Keratinocyte (primary cell): ENCODE results near the gene C2. TPM values are rescaled to one million over a fixed set of nuclear protein-coding genes. Genes with fewer than 3 reads are reported as not detected.

Experiments used
- DNase-seq: peaks from one replicate; pipeline ENCODE4 v3.0.0-alpha.2; 2011; ENCODE audit warnings: low read depth, missing footprints, low spot score
- FAIRE-seq: peaks from 2 replicates; lab custom pipeline; 2011; peaks lifted over from hg19 to GRCh38; lab: Jason Lieb, UNC
- H2AFZ ChIP-seq: 2 replicates; pipeline ENCODE4 v1.6.0; 2012; ENCODE audit warnings: low read length, control low read depth, inconsistent platforms; ENCODE audit not compliant: control insufficient read depth
- H3K27ac ChIP-seq: 2 replicates; pipeline ENCODE4 v1.5.1; 2011; ENCODE audit warnings: low read length; ENCODE audit not compliant: control insufficient read depth, insufficient read depth
- H3K27me3 ChIP-seq: 3 replicates; pipeline ENCODE4 v1.6.0; 2011; ENCODE audit warnings: low read length; ENCODE audit not compliant: control insufficient read depth, insufficient read depth; ENCODE audit errors: extremely low read depth
- H3K36me3 ChIP-seq, 2 experiments: 2 replicates in 1 of 2; 3 replicates in 1 of 2; pipeline ENCODE4 v1.5.1; 2011; ENCODE audit warnings: low read length in 2 of 2, mild to moderate bottlenecking in 1 of 2; ENCODE audit not compliant: control insufficient read depth in 2 of 2, insufficient read depth in 2 of 2; ENCODE audit errors: extremely low read depth in 1 of 2
- H3K4me1 ChIP-seq: 3 replicates; pipeline ENCODE4 v1.5.1; 2011; ENCODE audit warnings: low read length; ENCODE audit not compliant: control insufficient read depth, insufficient read depth; ENCODE audit errors: extremely low read depth
- H3K4me2 ChIP-seq: 3 replicates; pipeline ENCODE4 v1.6.0; 2011; ENCODE audit warnings: low read depth, low read length; ENCODE audit not compliant: control insufficient read depth, insufficient read depth; ENCODE audit errors: extremely low read depth
- H3K4me3 ChIP-seq, 3 experiments: fragments of 200-600 bp in 1 of 3; sonication (generic) in 1 of 3; 2 replicates in 2 of 3; 3 replicates in 1 of 3; pipeline ENCODE4 v1.5.1; 2011 to 2016; ENCODE audit warnings: low read length in 3 of 3, mild to moderate bottlenecking in 3 of 3, control low read depth in 2 of 3, inconsistent platforms in 1 of 3, low read depth in 1 of 3, mixed read lengths in 1 of 3, mixed run types in 1 of 3, moderate library complexity in 1 of 3; ENCODE audit not compliant: control insufficient read depth in 2 of 3, insufficient read depth in 2 of 3; ENCODE audit errors: extremely low read depth in 1 of 3
- H3K79me2 ChIP-seq: 2 replicates; pipeline ENCODE4 v1.6.0; 2012; ENCODE audit warnings: low read length; ENCODE audit not compliant: control insufficient read depth, insufficient read depth
- H3K9ac ChIP-seq: 3 replicates; pipeline ENCODE4 v1.6.0; 2011; ENCODE audit warnings: low read length; ENCODE audit not compliant: control insufficient read depth, insufficient read depth; ENCODE audit errors: extremely low read depth
- H3K9me1 ChIP-seq: 3 replicates; pipeline ENCODE4 v1.6.0; 2011; ENCODE audit warnings: low read length; ENCODE audit not compliant: control insufficient read depth, insufficient read depth; ENCODE audit errors: extremely low read depth
- H3K9me3 ChIP-seq: 2 replicates; pipeline ENCODE4 v1.5.1; 2012; ENCODE audit warnings: low read depth, low read length; ENCODE audit not compliant: control insufficient read depth
- H4K20me1 ChIP-seq: 3 replicates; pipeline ENCODE4 v1.6.0; 2011; ENCODE audit warnings: low read length; ENCODE audit not compliant: control insufficient read depth, insufficient read depth; ENCODE audit errors: extremely low read depth
- CTCF ChIP-seq, 3 experiments: IDR thresholded peaks in 1 of 3; conservative IDR thresholded peaks in 1 of 3; optimal IDR thresholded peaks in 1 of 3; 2 replicates in 2 of 3; 3 replicates in 1 of 3; pipeline versions ENCODE3 to v1.5.1; 2011; ENCODE audit warnings: low read length in 3 of 3, mild to moderate bottlenecking in 3 of 3, moderate library complexity in 2 of 3, control low read depth in 1 of 3, inconsistent platforms in 1 of 3; ENCODE audit not compliant: insufficient read depth in 2 of 3; ENCODE audit errors: extremely low read depth in 1 of 3
- EZH2 ChIP-seq: IDR thresholded peaks from one replicate; pipeline ENCODE4 v1.6.1; 2012; ENCODE audit warnings: inconsistent platforms, mild to moderate bottlenecking, low read length, moderate library complexity
- dilution Hi-C: fragments of 300-500 bp; cut with MboI; formaldehyde crosslinking; loops from one replicate; pipeline ENCODE4 v1.7.0; 2020; ENCODE audit warnings: low sequenced_read_pairs; ENCODE audit not compliant: extremely low pct_ligation_motif_present
- polyA plus RNA-seq, 5 experiments: library from polyadenylated mRNA; depleted of rRNA in 3 of 5; stranded (reverse) in 3 of 5; stranded (forward) in 1 of 5; unstranded in 1 of 5; fragments of >200 nt; gene quantifications; 1 replicate in 1 of 5; 2 replicates in 3 of 5; 3 replicates in 1 of 5; pipeline versions ENCODE4 v1.2.1 to v1.2.3, GENCODE V29; 2011 to 2012; ENCODE audit warnings: missing spikeins in 2 of 5, low read depth in 1 of 5, low replicate concordance in 1 of 5

C2 gene
- polyA plus RNA-seq, 1 donor (not counting 4 experiments of a cell fraction or from before 2014, with no cell fraction given), result not detected

- dilution Hi-C loops, result no loop called here
- no peak overlapping the region for H3K9ac ChIP-seq
Measured at GRCh38 chr6:31948306-31948705, 20.8 kb downstream of the C2 start.

GRCh38 chr6:31948753-31949413, 21.4 kb downstream of the C2 start:
- Histone ChIP-seq H3K36me3 (peaks cover 18 to 23% of the 10 kb centered on the region in 2 experiments), H3K9me1 (no peaks in the 10 kb centered on the region), H3K27ac (no peak overlapping the region), H2AFZ (no peak overlapping the region), H3K4me3 (no peak overlapping the region), H3K4me1 (peaks cover 21% of the 10 kb centered on the region), H3K79me2 (no peaks in the 10 kb centered on the region), H3K4me2 (no peak overlapping the region), H3K9ac (no peak overlapping the region), H3K27me3 (no peaks in the 10 kb centered on the region), H4K20me1 (no peaks in the 10 kb centered on the region), H3K9me3 (no peaks in the 10 kb centered on the region)
- DNase-seq (no peak), FAIRE-seq (no peak)
- TF ChIP-seq EZH2 (no peak), CTCF (optimal IDR thresholded peaks at IDR 0.05 in 1 of 3, IDR thresholded peaks at IDR 0.05 in 1 of 3, conservative IDR thresholded peaks at IDR 0.05 in 1 of 3; ENCODE audit: extremely low read depth in 1 of 3, insufficient read depth in 2 of 3, low read length in 3 of 3) (no peak)
- dilution Hi-C loops, result no loop called here

More at GRCh38 chr6:31948306-31948705, 20.8 kb downstream of the C2 start:
- Histone ChIP-seq H3K9me1 (no peaks in the 10 kb centered on the region), H3K4me1 (peaks cover 21% of the 10 kb centered on the region), H4K20me1 (no peaks in the 10 kb centered on the region), H3K36me3 (peaks cover 13 to 18% of the 10 kb centered on the region in 2 experiments), H3K27me3 (peaks cover 1% of the 10 kb centered on the region), H3K9me3 (no peaks in the 10 kb centered on the region), H3K27ac (no peak overlapping the region), H3K79me2 (no peaks in the 10 kb centered on the region), H3K4me3 (no peak overlapping the region), H3K4me2 (no peak overlapping the region), H2AFZ (no peak overlapping the region)
- TF ChIP-seq CTCF (optimal IDR thresholded peaks at IDR 0.05 in 1 of 3, IDR thresholded peaks at IDR 0.05 in 1 of 3, conservative IDR thresholded peaks at IDR 0.05 in 1 of 3; ENCODE audit: extremely low read depth in 1 of 3, insufficient read depth in 2 of 3, low read length in 3 of 3) (no peak), EZH2 (no peak)
- FAIRE-seq (no peak), DNase-seq (no peak)
